HepG2 (cell line): ENCODE results near the gene NEU1. TPM values are rescaled to one million over a fixed set of nuclear protein-coding genes. Genes with fewer than 3 reads are reported as not detected.

Experiments
- FOXO4 ChIP-seq: sonication (generic); formaldehyde crosslinking; conservative IDR thresholded peaks from 2 replicates; pipeline ENCODE4 v1.8.1; 2023; ENCODE audit warnings: missing genetic modification reagents
- KDM2A ChIP-seq: sonication (generic); formaldehyde crosslinking; IDR thresholded peaks from 2 replicates; pipeline ENCODE4 v1.4.0; 2020; ENCODE audit warnings: low read depth, missing genetic modification reagents, borderline replicate concordance
- NFKB2 ChIP-seq: sonication (generic); formaldehyde crosslinking; IDR thresholded peaks from 2 replicates; pipeline ENCODE4 v1.4.0; 2020; ENCODE audit warnings: missing genetic modification reagents, borderline replicate concordance
- SIN3A ChIP-seq: IDR thresholded peaks from 2 replicates; pipeline ENCODE4 v1.6.1; 2011; ENCODE audit warnings: low read depth, mild to moderate bottlenecking, control low read depth, low read length, borderline replicate concordance
- ZNF33B ChIP-seq: sonication (generic); formaldehyde crosslinking; IDR thresholded peaks from 2 replicates; pipeline ENCODE4 v1.5.1; 2020; ENCODE audit warnings: mild to moderate bottlenecking, missing genetic modification reagents
- ZNF770 ChIP-seq: sonication (generic); formaldehyde crosslinking; IDR thresholded peaks from 2 replicates; pipeline ENCODE4 v1.5.0; 2020; ENCODE audit warnings: mild to moderate bottlenecking, missing genetic modification reagents
- ZSCAN31 ChIP-seq: sonication (generic); formaldehyde crosslinking; IDR thresholded peaks from 2 replicates; pipeline ENCODE4 v1.5.0; 2020; ENCODE audit warnings: low read depth, mild to moderate bottlenecking, missing genetic modification reagents
- polyA plus RNA-seq, 8 experiments: library from polyadenylated mRNA; depleted of rRNA in 3 of 8; stranded (reverse) in 7 of 8; unstranded in 1 of 8; fragments of >200 nt; fragmentation: Illumina TruSeq in 4 of 8; extraction: Trizol in 4 of 8; gene quantifications; 2 replicates each; pipeline versions ENCODE4 v1.2.1 to v1.2.3, GENCODE V29; 2011 to 2016; ENCODE audit warnings: low read depth in 4 of 8, missing spikeins in 1 of 8, mixed read lengths in 1 of 8; ENCODE audit not compliant: insufficient read depth in 1 of 8
- total RNA-seq, 5 experiments: library from RNA; depleted of rRNA; stranded (reverse); fragments of >200 nt; fragmentation: Illumina TruSeq; extraction: Trizol; gene quantifications; 2 replicates each; pipeline ENCODE4 v1.2.3, GENCODE V29; 2016; ENCODE audit warnings: low read depth in 1 of 5
- TF ChIP-seq, protein P1 (sequence below), 2 experiments: fragments of 450-650 bp in 1 of 2; sonication (generic) in 1 of 2; formaldehyde crosslinking in 1 of 2; IDR thresholded peaks; 2 replicates each; pipeline versions ENCODE4 v1.6.1 to v1.8.0; 2016 to 2022; ENCODE audit warnings: antibody characterized with exemption in 1 of 2, mild to moderate bottlenecking in 1 of 2, missing genetic modification reagents in 1 of 2

Gene NEU1
- total and polyA plus RNA-seq, 2 of the 13 experiments (the other 11 are each of a cell fraction or from before 2014, with no cell fraction given), result 215 to 297 TPM

GRCh38 chr6:31881136-31881859 lies 18.7 kb upstream of the NEU1 start (continued):
- TF ChIP-seq, protein P1, sequence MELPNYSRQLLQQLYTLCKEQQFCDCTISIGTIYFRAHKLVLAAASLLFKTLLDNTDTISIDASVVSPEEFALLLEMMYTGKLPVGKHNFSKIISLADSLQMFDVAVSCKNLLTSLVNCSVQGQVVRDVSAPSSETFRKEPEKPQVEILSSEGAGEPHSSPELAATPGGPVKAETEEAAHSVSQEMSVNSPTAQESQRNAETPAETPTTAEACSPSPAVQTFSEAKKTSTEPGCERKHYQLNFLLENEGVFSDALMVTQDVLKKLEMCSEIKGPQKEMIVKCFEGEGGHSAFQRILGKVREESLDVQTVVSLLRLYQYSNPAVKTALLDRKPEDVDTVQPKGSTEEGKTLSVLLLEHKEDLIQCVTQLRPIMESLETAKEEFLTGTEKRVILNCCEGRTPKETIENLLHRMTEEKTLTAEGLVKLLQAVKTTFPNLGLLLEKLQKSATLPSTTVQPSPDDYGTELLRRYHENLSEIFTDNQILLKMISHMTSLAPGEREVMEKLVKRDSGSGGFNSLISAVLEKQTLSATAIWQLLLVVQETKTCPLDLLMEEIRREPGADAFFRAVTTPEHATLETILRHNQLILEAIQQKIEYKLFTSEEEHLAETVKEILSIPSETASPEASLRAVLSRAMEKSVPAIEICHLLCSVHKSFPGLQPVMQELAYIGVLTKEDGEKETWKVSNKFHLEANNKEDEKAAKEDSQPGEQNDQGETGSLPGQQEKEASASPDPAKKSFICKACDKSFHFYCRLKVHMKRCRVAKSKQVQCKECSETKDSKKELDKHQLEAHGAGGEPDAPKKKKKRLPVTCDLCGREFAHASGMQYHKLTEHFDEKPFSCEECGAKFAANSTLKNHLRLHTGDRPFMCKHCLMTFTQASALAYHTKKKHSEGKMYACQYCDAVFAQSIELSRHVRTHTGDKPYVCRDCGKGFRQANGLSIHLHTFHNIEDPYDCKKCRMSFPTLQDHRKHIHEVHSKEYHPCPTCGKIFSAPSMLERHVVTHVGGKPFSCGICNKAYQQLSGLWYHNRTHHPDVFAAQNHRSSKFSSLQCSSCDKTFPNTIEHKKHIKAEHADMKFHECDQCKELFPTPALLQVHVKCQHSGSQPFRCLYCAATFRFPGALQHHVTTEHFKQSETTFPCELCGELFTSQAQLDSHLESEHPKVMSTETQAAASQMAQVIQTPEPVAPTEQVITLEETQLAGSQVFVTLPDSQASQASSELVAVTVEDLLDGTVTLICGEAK (IDR thresholded peaks at IDR 0.05), result no peak
- TF ChIP-seq, protein P1 (CRISPR knock-in tag; IDR thresholded peaks at IDR 0.05), result no peak
- TF ChIP-seq ZNF770 (CRISPR knock-in tag) (no peak), FOXO4 (no peak), SIN3A (no peak), ZSCAN31 (CRISPR knock-in tag) (no peak), ZNF33B (no peak), KDM2A (no peak), NFKB2 (CRISPR knock-in tag) (no peak)
